T-helper 1 cell treated with Interleukin-12 subunit alpha and Interleukin-12 subunit beta and Interleukin-4 antibody, amounts not matched to agents 30 μg/mL and 1 μg/mL, for 36 hours (primary cell): ENCODE data around the gene RBM25.

ENCODE experiments used
- H3K27ac Mint-ChIP-seq: one replicate; pipeline ENCODE4 v1.8.0; 2021; ENCODE audit warnings: mild to moderate bottlenecking, mixed read lengths
- H3K27me3 Mint-ChIP-seq: one replicate; pipeline ENCODE4 v1.8.0; 2021; ENCODE audit warnings: low read depth, mixed read lengths
- H3K36me3 Mint-ChIP-seq: one replicate; pipeline ENCODE4 v1.8.0; 2021; ENCODE audit warnings: low read depth, mixed read lengths
- H3K4me1 Mint-ChIP-seq: one replicate; pipeline ENCODE4 v1.8.0; 2021; ENCODE audit warnings: low read depth, mixed read lengths
- H3K4me3 Mint-ChIP-seq: one replicate; pipeline ENCODE4 v1.8.0; 2021; ENCODE audit warnings: mild to moderate bottlenecking, moderate library complexity, mixed read lengths
- H3K9me3 Mint-ChIP-seq: one replicate; pipeline ENCODE4 v1.8.0; 2021; ENCODE audit warnings: mixed read lengths

RBM25 gene

DNA sequence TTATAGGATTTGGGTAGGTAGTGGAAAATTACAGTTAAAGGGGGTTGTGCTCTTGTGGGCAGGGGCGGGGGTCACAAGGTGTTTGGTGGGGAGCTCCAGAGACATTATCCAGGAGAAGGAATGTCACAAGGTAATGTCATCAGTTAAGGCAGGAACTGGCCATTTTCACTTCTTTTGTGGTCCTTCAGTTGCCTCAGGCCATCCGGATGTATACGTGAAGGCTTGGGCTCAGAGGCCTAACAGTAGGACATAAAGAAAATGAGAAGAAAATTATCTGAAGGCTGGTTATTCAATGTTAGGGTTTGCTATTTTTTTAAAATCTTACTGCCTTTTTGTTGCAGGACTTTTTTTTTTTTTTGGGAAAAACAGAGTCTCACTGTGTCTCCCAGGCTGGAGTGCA is 75.5 kb downstream of the RBM25 start:
- no peaks in the 10 kb centered on the region for H3K27me3 Mint-ChIP-seq
- H3K36me3 Mint-ChIP-seq = peaks cover 21% of the 10 kb centered on the region
- peaks cover 16% of the 10 kb centered on the region for H3K4me1 Mint-ChIP-seq
- no peak overlapping the region for H3K27ac Mint-ChIP-seq
- H3K4me3 Mint-ChIP-seq = no peak overlapping the region
- peaks cover 16% of the 10 kb centered on the region for H3K9me3 Mint-ChIP-seq

DNA sequence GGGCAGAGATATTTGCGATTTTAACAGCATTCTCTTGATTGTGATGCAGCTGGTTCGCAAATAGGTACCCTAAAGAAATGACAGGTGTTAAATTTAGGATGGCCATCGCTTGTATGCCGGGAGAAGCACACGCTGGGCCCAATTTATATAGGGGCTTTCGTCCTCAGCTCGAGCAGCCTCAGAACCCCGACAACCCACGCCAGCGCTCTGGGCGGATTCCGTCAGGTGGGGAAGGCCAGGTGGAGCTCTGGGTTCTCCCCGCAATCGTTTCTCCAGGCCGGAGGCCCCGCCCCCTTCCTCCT is 77.7 kb downstream of the RBM25 start:
- Mint-ChIP-seq H3K27me3 (no peaks in the 10 kb centered on the region), H3K4me3 (peak overlapping the region; percentile 90), H3K9me3 (peaks cover 16% of the 10 kb centered on the region), H3K36me3 (peaks cover 25% of the 10 kb centered on the region), H3K4me1 (peaks cover 23% of the 10 kb centered on the region), H3K27ac (peak overlapping the region; percentile 86)

DNA sequence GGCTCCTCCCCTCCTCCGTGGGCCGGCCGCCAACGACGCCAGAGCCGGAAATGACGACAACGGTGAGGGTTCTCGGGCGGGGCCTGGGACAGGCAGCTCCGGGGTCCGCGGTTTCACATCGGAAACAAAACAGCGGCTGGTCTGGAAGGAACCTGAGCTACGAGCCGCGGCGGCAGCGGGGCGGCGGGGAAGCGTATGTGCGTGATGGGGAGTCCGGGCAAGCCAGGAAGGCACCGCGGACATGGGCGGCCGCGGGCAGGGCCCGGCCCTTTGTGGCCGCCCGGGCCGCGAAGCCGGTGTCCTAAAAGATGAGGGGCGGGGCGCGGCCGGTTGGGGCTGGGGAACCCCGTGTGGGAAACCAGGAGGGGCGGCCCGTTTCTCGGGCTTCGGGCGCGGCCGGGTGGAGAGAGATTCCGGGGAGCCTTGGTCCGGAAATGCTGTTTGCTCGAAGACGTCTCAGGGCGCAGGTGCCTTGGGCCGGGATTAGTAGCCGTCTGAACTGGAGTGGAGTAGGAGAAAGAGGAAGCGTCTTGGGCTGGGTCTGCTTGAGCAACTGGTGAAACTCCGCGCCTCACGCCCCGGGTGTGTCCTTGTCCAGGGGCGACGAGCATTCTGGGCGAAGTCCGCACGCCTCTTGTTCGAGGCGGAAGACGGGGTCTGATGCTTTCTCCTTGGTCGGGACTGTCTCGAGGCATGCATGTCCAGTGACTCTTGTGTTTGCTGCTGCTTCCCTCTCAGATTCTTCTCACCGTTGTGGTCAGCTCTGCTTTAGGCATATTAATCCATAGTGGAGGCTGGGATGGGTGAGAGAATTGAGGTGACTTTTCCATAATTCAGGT is 78.3 kb downstream of the RBM25 start, which contains the start of gene PSEN1:
Gene PSEN1, plus strand, starts transcription at position 121 of the 839 bp plus-strand sequence. CDS start 11,513 bp downstream, outside the sequence.
- Mint-ChIP-seq H3K27me3 (no peaks in the 10 kb centered on the region), H3K4me1 (peaks cover 23% of the 10 kb centered on the region)

DNA sequence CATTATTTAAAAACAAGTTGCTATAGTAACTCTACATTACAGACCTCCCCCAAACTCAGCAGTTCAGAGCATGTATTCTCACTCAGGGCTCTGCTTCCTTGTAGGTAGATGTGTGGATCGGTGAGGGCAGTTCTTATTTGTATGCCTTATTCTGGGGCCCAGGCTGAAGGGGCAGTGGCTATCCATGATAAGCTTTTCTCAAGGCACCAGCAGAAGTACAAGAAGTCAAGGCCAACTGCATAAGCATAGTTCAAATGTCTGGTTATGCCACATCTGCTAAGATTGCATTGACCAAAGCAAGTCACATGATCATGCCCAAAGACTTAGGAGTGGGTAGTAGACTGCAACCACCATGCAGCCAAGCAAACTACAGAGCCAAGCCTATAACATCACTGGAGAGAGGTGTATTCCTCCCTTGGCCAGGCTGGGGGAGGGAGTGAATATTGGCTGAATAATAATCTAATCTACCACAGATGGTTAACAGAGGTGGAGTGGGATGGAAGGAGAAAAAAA is 82.5 kb downstream of the RBM25 start:
- peaks cover 14% of the 10 kb centered on the region for H3K36me3 Mint-ChIP-seq
- no peaks in the 10 kb centered on the region for H3K9me3 Mint-ChIP-seq
- H3K4me3 Mint-ChIP-seq = no peak overlapping the region
- H3K27ac Mint-ChIP-seq = peak overlapping the region; percentile 31
- H3K4me1 Mint-ChIP-seq = peaks cover 33% of the 10 kb centered on the region
- H3K27me3 Mint-ChIP-seq = no peaks in the 10 kb centered on the region

More for the DNA sequence above, 78.3 kb downstream of the RBM25 start, which contains the start of gene PSEN1:
- peak within 1 kb of the TSS; percentile 90 for H3K4me3 Mint-ChIP-seq
- peaks cover 16% of the 10 kb centered on the region for H3K9me3 Mint-ChIP-seq
- peak within 1 kb of the TSS; percentile 86 for H3K27ac Mint-ChIP-seq
- H3K36me3 Mint-ChIP-seq = peaks cover 26% of the 10 kb centered on the region

DNA sequence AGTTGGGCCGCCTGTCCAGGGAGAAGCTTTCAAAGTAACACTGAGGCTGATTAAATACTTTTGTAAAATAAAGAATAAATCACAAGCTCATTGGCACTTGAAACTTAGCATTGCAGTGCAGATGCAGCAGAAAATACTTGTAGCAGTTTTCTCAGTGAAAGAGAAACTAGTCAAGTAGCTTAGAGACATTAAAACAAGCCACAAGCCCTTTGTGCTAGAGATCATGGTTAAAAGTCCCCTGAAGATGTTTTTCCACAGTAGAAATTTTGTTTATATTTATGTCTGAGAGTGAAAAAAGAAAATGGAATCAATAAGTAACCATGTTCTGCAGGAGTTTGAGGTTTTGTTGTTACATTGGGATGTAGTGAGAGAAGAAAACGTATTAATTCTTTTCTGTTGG is 83.9 kb downstream of the RBM25 start:
- Mint-ChIP-seq H3K27ac (peak overlapping the region; percentile 64), H3K27me3 (no peaks in the 10 kb centered on the region), H3K4me3 (no peak overlapping the region), H3K4me1 (peaks cover 31% of the 10 kb centered on the region), H3K36me3 (peaks cover 14% of the 10 kb centered on the region), H3K9me3 (no peaks in the 10 kb centered on the region)

DNA sequence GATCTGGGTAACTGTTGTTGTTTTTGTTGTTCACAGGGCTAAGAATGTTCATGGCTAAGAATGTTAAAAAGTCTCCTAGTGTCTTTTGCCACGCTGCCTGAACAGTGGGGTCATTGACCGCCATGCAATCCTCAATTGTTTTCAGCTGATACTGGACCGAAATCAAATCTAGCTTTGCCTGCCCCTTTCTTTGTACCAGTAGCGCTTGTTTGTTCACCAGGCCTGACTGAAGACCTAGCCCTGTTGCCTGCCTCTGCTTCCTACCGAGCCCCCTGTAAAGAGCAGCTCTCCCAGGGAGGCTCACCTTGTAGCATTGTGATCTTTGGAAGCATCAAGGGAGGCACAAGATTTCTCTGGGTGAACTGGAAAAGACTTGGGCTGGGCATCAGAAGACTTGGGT is 84.7 kb downstream of the RBM25 start:
- H3K27ac Mint-ChIP-seq = peak overlapping the region; percentile 3
- H3K4me3 Mint-ChIP-seq = no peak overlapping the region
- peaks cover 11% of the 10 kb centered on the region for H3K36me3 Mint-ChIP-seq
- H3K4me1 Mint-ChIP-seq = peaks cover 30% of the 10 kb centered on the region
- H3K27me3 Mint-ChIP-seq = no peaks in the 10 kb centered on the region
- H3K9me3 Mint-ChIP-seq = no peaks in the 10 kb centered on the region

DNA sequence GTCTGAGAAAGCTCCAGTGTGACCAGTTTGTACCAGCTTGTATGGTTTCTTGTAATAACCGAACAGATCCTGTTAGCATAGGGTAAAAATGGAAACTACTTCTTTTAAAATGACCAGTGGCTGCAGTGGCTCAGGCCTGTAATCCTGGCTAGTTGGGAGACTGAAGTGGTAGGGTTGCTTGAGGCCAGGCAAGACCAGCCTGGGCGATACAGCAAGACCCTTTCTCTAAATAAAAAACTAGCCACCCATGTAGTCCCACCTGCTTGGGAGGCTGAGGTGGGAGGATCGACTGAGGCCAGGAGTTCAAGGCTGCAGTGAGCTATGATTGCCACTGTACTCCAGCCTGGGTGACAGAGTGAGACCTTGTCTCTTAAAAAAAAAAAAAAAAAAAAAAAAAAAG is 85.3 kb downstream of the RBM25 start:
- Mint-ChIP-seq H3K4me1 (peaks cover 30% of the 10 kb centered on the region), H3K4me3 (no peak overlapping the region), H3K27me3 (no peaks in the 10 kb centered on the region), H3K36me3 (peaks cover 16% of the 10 kb centered on the region), H3K27ac (no peak overlapping the region), H3K9me3 (no peaks in the 10 kb centered on the region)

DNA sequence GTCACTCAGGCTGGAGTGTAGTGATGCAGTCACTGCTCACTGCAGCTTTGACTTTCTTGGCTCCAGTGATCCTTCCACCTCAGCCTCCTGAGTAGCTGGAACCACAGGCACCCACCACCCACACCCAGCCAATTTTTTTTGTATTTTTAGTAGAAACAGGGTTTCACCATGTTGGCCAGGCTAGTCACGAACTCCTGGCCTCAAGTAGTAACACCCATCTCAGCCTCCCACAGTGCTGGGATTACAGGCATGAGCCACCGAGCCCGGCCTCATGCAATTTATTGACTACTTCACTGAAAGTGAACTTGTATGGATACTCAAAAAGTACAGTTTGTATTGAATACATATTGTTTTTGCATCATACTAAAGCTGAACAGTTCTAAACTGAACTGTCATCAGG is 87.0 kb downstream of the RBM25 start:
- Mint-ChIP-seq H3K36me3 (peaks cover 18% of the 10 kb centered on the region), H3K27ac (no peak overlapping the region)

DNA sequence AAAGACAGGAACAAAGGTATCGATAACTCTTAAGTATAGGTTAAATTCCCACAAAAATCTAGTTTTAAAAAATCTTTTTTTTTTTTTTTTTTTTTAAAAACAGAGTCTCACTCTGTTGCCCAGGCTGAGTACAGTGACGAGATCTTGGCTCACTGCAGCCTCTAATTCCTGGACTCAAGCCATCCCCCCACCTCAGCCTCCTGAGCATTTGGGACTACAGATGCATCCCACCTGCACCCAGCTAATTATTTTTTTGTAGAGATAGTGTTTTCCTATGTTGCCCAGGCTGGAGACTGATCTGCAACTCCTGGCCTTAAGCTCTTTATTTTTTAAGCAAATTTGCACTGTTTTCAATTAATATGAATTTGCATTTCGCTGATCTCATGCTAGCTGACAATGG is 87.8 kb downstream of the RBM25 start:
- Mint-ChIP-seq H3K4me1 (peaks cover 23% of the 10 kb centered on the region), H3K36me3 (peaks cover 14% of the 10 kb centered on the region), H3K9me3 (no peaks in the 10 kb centered on the region), H3K27me3 (no peaks in the 10 kb centered on the region), H3K27ac (no peak overlapping the region), H3K4me3 (no peak overlapping the region)

More for the DNA sequence above, 87.0 kb downstream of the RBM25 start:
- H3K4me3 Mint-ChIP-seq = no peak overlapping the region
- H3K27me3 Mint-ChIP-seq = no peaks in the 10 kb centered on the region
- H3K4me1 Mint-ChIP-seq = peaks cover 30% of the 10 kb centered on the region
- H3K9me3 Mint-ChIP-seq = no peaks in the 10 kb centered on the region

DNA sequence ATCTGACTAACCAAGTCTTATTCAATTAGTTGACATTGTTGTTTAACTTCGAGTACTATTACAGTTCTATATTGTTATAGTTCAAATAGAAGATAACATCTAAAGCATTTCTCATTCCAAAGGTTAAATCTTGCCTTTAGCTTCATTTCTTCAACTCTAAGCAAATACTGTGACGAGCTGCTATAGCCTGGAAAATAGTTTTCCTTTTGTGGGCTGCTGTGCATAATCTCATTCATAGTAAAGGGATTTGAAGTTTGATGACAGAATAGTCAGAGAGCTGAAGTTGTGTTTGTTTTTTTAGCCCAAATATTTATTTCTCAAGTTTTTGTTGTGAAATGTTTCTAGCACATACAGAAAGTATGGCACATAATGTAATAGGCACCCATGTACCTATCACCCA is 91.4 kb downstream of the RBM25 start:
- Mint-ChIP-seq H3K4me3 (no peak overlapping the region), H3K27ac (no peak overlapping the region), H3K9me3 (no peaks in the 10 kb centered on the region), H3K4me1 (peaks cover 9% of the 10 kb centered on the region), H3K27me3 (no peaks in the 10 kb centered on the region), H3K36me3 (peaks cover 10% of the 10 kb centered on the region)

DNA sequence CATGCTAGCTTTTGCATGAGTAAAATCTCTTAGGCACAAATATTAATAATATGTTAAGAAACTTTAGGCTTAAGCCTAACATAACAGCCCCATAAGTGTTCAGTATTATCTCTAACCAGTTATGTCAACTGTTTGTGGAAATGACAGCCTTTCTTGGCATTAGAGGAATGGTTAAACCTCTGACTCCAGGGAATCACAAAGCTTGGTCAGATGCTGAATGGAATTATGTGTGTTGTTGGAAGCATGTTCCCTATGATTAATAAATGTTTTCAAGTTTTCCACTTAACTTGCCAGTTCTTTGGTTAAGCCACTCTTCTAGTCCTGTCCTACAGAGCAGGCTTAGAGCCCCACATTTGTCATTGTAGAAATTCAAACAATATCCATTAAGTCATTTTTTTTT is 94.9 kb downstream of the RBM25 start:
- H3K4me3 Mint-ChIP-seq = no peak overlapping the region
- H3K27me3 Mint-ChIP-seq = no peaks in the 10 kb centered on the region
- no peaks in the 10 kb centered on the region for H3K4me1 Mint-ChIP-seq
- no peak overlapping the region for H3K27ac Mint-ChIP-seq
- no peaks in the 10 kb centered on the region for H3K9me3 Mint-ChIP-seq
- peaks cover 13% of the 10 kb centered on the region for H3K36me3 Mint-ChIP-seq

DNA sequence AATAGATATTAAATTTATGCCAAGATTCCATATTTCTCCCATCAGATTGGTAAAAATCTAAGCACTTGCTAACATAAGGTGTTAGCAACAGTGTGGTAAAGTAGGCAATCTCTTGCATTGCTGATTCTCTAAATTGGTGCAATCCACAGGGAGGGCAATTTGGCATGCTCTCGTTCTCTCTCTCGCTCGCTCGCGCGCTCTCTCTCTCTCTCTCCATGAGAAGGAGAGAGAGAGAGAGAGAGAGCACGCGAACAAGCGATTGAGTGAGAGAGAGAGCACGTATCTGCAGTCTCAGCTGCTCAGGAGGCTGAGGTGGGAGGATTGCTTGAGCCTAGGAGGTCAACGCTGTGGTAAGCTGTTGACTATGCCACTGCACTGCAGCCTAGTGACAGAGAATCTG is 103.9 kb downstream of the RBM25 start:
- H3K27me3 Mint-ChIP-seq = no peaks in the 10 kb centered on the region
- no peak overlapping the region for H3K4me3 Mint-ChIP-seq
- H3K4me1 Mint-ChIP-seq = no peaks in the 10 kb centered on the region
- H3K36me3 Mint-ChIP-seq = peaks cover 43% of the 10 kb centered on the region
- no peak overlapping the region for H3K27ac Mint-ChIP-seq
- H3K9me3 Mint-ChIP-seq = no peaks in the 10 kb centered on the region

DNA sequence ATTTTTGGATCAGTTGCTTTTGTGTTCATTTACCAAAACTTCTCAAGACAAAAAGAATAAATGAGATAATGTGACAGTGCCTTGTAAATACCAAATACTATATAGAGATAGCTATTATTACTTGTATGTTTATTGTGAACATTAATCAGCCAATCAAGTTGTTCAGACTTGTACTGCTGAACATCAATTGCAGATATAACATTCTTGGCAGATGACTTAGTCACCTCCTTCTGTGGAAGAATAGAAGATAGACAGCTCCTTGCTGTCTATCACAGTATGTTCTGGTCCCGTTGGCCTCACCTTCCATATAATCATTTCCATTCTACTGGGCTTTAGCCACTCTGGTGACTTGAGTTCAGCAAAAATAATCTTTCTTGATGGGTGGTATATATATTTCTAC is 108.1 kb downstream of the RBM25 start:
- Mint-ChIP-seq H3K4me3 (no peak overlapping the region), H3K27ac (no peak overlapping the region), H3K36me3 (peaks cover 32% of the 10 kb centered on the region)

DNA sequence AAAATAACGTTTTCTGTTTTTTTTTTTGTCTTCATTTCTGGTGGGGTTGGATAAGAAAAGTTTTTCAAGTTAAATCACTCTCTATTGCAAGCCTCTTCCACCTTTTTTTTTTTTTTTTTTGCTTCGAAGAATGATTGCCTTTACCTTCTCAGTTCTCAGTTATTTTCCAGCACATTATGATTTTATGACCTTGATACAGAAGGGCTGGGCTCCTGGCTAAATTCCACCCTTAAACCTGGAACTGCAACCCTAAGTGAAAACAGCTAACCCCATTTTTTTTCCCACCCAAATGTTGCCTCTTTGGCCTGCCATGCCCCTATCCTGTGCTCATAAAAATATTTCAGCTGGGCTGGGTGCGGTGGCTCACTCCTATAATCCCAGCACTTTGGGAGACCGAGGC is 109.4 kb downstream of the RBM25 start:
- H3K4me1 Mint-ChIP-seq = peaks cover 1% of the 10 kb centered on the region
- H3K27me3 Mint-ChIP-seq = no peaks in the 10 kb centered on the region
- peaks cover 30% of the 10 kb centered on the region for H3K36me3 Mint-ChIP-seq
- H3K9me3 Mint-ChIP-seq = no peaks in the 10 kb centered on the region
- H3K4me3 Mint-ChIP-seq = no peak overlapping the region
- H3K27ac Mint-ChIP-seq = no peak overlapping the region

More for the DNA sequence above, 108.1 kb downstream of the RBM25 start:
- Mint-ChIP-seq H3K27me3 (no peaks in the 10 kb centered on the region), H3K4me1 (peaks cover 1% of the 10 kb centered on the region), H3K9me3 (no peaks in the 10 kb centered on the region)

DNA sequence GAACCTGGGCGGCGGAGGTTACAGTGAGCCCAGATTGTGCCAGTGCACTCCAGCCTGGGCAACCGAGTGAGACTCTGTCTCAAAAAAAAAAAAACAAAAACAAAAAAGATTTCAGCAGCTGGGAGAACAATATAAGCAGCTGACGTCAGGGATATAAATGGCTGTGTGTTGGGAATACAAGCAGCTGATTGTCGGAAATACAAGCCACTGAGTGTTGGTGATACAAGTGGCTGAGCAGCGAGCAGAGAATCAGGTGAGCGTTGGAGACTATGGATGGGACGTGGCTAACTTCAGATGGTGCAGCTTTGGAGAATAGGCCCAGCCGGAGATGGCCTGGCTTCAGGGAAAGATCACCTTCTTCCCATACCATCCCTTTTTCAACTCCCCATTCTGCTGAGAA is 109.9 kb downstream of the RBM25 start:
- Mint-ChIP-seq H3K9me3 (no peaks in the 10 kb centered on the region), H3K27me3 (no peaks in the 10 kb centered on the region), H3K36me3 (peaks cover 34% of the 10 kb centered on the region), H3K4me1 (peaks cover 1% of the 10 kb centered on the region), H3K4me3 (no peak overlapping the region), H3K27ac (no peak overlapping the region)
